ENCODE data around the gene ZNF30. TPM values are rescaled to one million over a fixed set of nuclear protein-coding genes. Genes with fewer than 3 reads are reported as not detected.

Gene ZNF30
- total RNA-seq, 4 donors from 2014 or later: 0.26 to 7.1 (median 2.8) TPM

- intact Hi-C loops (cut with DNase I; ENCODE audit: low total_unique reads): no loop called here
Observed at GRCh38 chr19:34982275-34982674, 55.6 kb downstream of the ZNF30 start.

GRCh38 chr19:34983786-34984185, 57.1 kb downstream of the ZNF30 start:
- intact Hi-C loops (cut with DNase I; ENCODE audit: low total_unique reads): no loop called here
- TF ChIP-seq POLR2A (IDR thresholded peaks at IDR 0.05) (no peak), CTCF (IDR thresholded peaks at IDR 0.05) (no peak)
- DNase-seq: no peak
- Histone ChIP-seq H3K9me3 (no peaks in the 10 kb centered on the region), H3K36me3 (no peaks in the 10 kb centered on the region), H3K27ac (no peak overlapping the region), H3K4me1 (no peaks in the 10 kb centered on the region), H3K4me3 (no peak overlapping the region), H3K27me3 (no peaks in the 10 kb centered on the region)

More at GRCh38 chr19:34982275-34982674, 55.6 kb downstream of the ZNF30 start:
- Histone ChIP-seq H3K36me3 (no peaks in the 10 kb centered on the region), H3K4me3 (no peak overlapping the region), H3K27ac (no peak overlapping the region), H3K27me3 (no peaks in the 10 kb centered on the region), H3K9me3 (no peaks in the 10 kb centered on the region), H3K4me1 (no peaks in the 10 kb centered on the region)
- no peak for TF ChIP-seq CTCF (IDR thresholded peaks at IDR 0.05)
- DNase-seq: no peak

- Histone ChIP-seq H3K4me1 (no peaks in the 10 kb centered on the region), H3K9me3 (no peaks in the 10 kb centered on the region), H3K27me3 (no peaks in the 10 kb centered on the region), H3K27ac (no peak overlapping the region), H3K36me3 (no peaks in the 10 kb centered on the region), H3K4me3 (no peak overlapping the region)
- TF ChIP-seq CTCF (IDR thresholded peaks at IDR 0.05) (no peak), POLR2A (IDR thresholded peaks at IDR 0.05) (no peak)
- intact Hi-C loops (cut with DNase I; ENCODE audit: low total_unique reads): no loop called here
- DNase-seq: no peak
Observed at GRCh38 chr19:34984287-34984686, 57.6 kb downstream of the ZNF30 start.

GRCh38 chr19:34985249-34986022, 58.7 kb downstream of the ZNF30 start:
- no peaks in the 10 kb centered on the region for H3K4me1 ChIP-seq
- H3K36me3 ChIP-seq: no peaks in the 10 kb centered on the region
- DNase-seq: peak in 1 of 2 donors; percentile 58
- no peaks in the 10 kb centered on the region for H3K9me3 ChIP-seq
- no peak overlapping the region for H3K4me3 ChIP-seq
- no peaks in the 10 kb centered on the region for H3K27me3 ChIP-seq
- no peak for TF ChIP-seq CTCF (IDR thresholded peaks at IDR 0.05)
- no peak for TF ChIP-seq POLR2A (IDR thresholded peaks at IDR 0.05)
- no peak overlapping the region for H3K27ac ChIP-seq
- intact Hi-C loops (cut with DNase I; ENCODE audit: low total_unique reads): no loop called here

- H3K4me1 ChIP-seq: no peaks in the 10 kb centered on the region
- DNase-seq: no peak
Observed at GRCh38 chr19:34988119-34988518, 61.4 kb downstream of the ZNF30 start.

More at GRCh38 chr19:34988119-34988518, 61.4 kb downstream of the ZNF30 start:
- no peak overlapping the region for H3K4me3 ChIP-seq
- intact Hi-C loops (cut with DNase I; ENCODE audit: low total_unique reads): no loop called here
- H3K9me3 ChIP-seq: no peaks in the 10 kb centered on the region
- H3K27me3 ChIP-seq: no peaks in the 10 kb centered on the region
- no peak for TF ChIP-seq CTCF (IDR thresholded peaks at IDR 0.05)
- TF ChIP-seq POLR2A (IDR thresholded peaks at IDR 0.05): no peak
- no peak overlapping the region for H3K27ac ChIP-seq
- H3K36me3 ChIP-seq: no peaks in the 10 kb centered on the region

Data from uterus (tissue), 4 donors.